Measurements from ENCODE around the gene SWSAP1. TPM values are rescaled to one million over a fixed set of nuclear protein-coding genes. Genes with fewer than 3 reads are reported as not detected.

SWSAP1 gene
- total RNA-seq, 4 donors from 2014 or later = 0.66 to 1.7 (median 1.5) TPM

- peak overlapping the region in 1 of 4 donors; percentile 27 for H3K27ac ChIP-seq (replicated peaks in 1 of 4)
- H3K9me3 ChIP-seq = no peaks in the 10 kb centered on the region
- peak overlapping the region; percentile 42 to 59 (median 49) for H3K4me3 ChIP-seq
- no peaks in the 10 kb centered on the region for H3K36me3 ChIP-seq
- TF ChIP-seq EP300 (IDR thresholded peaks at IDR 0.05) (no peak), POLR2AphosphoS5 (IDR thresholded peaks at IDR 0.05) (no peak), POLR2A (IDR thresholded peaks at IDR 0.05; ENCODE audit: low read depth) (no peak)
- TF ChIP-seq, protein P1, sequence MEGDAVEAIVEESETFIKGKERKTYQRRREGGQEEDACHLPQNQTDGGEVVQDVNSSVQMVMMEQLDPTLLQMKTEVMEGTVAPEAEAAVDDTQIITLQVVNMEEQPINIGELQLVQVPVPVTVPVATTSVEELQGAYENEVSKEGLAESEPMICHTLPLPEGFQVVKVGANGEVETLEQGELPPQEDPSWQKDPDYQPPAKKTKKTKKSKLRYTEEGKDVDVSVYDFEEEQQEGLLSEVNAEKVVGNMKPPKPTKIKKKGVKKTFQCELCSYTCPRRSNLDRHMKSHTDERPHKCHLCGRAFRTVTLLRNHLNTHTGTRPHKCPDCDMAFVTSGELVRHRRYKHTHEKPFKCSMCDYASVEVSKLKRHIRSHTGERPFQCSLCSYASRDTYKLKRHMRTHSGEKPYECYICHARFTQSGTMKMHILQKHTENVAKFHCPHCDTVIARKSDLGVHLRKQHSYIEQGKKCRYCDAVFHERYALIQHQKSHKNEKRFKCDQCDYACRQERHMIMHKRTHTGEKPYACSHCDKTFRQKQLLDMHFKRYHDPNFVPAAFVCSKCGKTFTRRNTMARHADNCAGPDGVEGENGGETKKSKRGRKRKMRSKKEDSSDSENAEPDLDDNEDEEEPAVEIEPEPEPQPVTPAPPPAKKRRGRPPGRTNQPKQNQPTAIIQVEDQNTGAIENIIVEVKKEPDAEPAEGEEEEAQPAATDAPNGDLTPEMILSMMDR (IDR thresholded peaks at IDR 0.05) = no peak
- DNase-seq (ENCODE audit: extremely low spot score) = no peak
- 10% methylated on average over 16 of the region's 16 CpGs for WGBS
- peaks cover 0 to 77% (median 46%) of the 10 kb centered on the region in 4 donors for H3K27me3 ChIP-seq
- H3K4me1 ChIP-seq = peaks cover 38 to 49% (median 47%) of the 10 kb centered on the region in 4 donors
- intact Hi-C loops (cut with DNase I) = no loop called here
These were observed 43.7 kb downstream of the SWSAP1 start for GRCh38 chr19:11418094-11418548.

DNA sequence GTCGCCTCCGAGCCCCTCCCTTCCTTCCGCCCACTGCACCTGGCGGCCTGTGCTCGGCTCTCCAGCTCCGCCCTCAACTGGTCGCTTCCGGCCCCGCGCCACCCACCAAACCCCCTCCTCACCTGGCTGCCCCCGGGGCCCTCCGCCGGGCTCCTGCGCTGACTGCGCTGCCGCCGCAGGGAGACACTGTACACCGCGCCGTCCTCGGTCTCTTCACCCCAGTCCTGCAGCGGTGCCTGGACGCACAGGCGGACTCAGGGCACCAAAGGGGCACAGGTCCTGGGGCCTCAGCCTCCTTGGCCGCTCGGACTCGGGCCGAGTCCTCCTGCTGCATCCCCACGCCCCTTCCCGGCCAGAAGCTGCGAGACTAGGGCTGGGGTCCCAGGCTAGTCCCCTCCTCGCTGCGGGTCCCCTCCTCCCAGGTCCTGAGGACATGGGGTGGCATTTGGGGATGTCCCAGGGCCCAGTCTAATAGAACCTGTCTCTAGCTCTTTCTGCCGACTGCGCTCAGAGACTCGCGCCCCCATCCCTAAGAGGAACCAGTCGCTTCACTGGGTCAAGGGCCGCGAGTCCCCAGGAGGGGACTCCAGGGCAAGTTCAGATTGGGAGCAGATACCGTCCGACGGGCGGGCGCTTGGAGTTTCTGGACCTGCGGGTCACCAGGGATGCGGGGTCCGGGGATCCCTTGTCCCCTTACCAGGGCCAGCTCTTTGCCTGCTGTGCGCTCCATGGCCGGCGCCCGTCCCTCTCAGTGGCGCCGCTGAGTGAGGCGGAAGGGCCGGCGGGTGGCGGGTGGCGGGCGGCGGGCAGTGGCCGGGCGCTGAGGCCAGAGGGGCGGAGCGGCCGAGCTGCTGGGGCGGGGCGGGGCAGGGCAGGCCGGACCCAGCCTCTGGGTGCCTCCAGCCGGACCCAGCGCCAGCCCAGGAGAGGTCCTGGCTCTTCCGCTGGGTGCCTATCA lies 44.4 kb downstream of the SWSAP1 start, which contains the start of gene RGL3:
Gene RGL3, minus strand, starts transcription at position 766 of the 958 bp plus-strand sequence. Its CDS starts 36 bp downstream, at position 730.
- peaks cover 38 to 56% (median 49%) of the 10 kb centered on the region in 4 donors for H3K4me1 ChIP-seq
- no peaks in the 10 kb centered on the region for H3K9me3 ChIP-seq
- DNase-seq (ENCODE audit: extremely low spot score) = no peak
- peak within 1 kb of the TSS in 2 of 4 donors; percentile 27 to 31 for H3K27ac ChIP-seq (replicated peaks in 1 of 4)
- peak within 1 kb of the TSS; percentile 42 to 59 (median 49) for H3K4me3 ChIP-seq
- intact Hi-C loops (cut with DNase I) = no loop called here
- H3K27me3 ChIP-seq = peaks cover 0 to 84% (median 51%) of the 10 kb centered on the region in 4 donors
- no peaks in the 10 kb centered on the region for H3K36me3 ChIP-seq
- WGBS = 4% methylated on average over 15 of the region's 72 CpGs
- TF ChIP-seq POLR2AphosphoS5 (IDR thresholded peaks at IDR 0.05) (no peak), EP300 (IDR thresholded peaks at IDR 0.05) (no peak), POLR2A (IDR thresholded peaks at IDR 0.05; ENCODE audit: low read depth) (no peak)
- TF ChIP-seq, protein P1 (IDR thresholded peaks at IDR 0.05) = no peak

DNA sequence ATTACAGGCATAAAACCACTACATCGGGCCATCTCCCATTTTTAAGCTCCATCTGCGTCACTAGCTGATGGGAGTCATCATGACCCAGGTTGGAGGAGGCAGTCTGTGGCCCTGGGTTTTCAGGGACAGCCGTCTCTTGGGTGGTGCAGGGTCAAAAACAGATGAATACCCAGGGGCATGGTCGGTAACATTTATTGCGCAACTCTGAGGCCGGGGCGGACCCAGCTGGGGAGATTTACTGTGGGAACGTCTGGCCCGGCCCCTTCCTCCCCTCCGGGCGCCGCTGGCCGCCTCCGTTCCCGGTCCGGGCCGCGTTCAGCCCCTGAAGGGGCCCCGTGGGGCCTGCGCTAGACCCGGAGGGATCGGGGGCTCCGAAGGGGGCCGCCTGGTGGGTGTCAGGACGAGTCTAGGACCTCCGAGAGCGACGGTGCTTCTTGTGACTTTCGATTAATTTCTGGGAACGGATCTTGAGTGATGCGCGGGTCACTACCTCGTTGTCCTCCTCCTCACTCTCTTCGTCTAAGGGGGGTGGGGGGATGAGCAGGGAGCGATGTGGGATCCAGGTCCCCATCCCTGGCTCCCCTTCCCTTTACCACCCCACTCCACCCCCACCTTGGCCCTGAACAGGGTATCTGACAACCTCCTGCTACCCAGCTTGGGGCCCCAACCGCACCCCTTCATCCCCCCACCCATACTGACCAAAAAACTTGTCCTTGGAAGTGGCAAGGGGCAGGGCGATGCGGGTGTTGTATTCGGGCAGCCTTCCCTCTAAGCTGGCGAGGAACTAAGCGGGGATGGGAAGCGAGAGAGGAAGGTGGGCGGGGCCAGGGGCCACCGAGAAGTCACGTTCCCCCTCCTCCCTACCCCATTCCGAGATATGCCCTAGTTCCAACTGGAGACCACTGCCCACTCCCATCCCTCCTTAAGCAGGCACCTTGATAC lies 46.2 kb downstream of the SWSAP1 start:
- intact Hi-C loops (cut with DNase I) = no loop called here
- H3K4me3 ChIP-seq = peak overlapping the region; percentile 42 to 57 (median 42)
- H3K27ac ChIP-seq (replicated peaks in 1 of 4) = peak overlapping the region in 3 of 4 donors; percentile 30 to 51 (median 48)
- peaks cover 38 to 56% (median 49%) of the 10 kb centered on the region in 4 donors for H3K4me1 ChIP-seq
- H3K36me3 ChIP-seq = no peaks in the 10 kb centered on the region
- H3K9me3 ChIP-seq = no peaks in the 10 kb centered on the region
- WGBS = 12% methylated on average over 40 of the region's 46 CpGs
- peaks cover 0 to 84% (median 54%) of the 10 kb centered on the region in 4 donors for H3K27me3 ChIP-seq
- DNase-seq (ENCODE audit: extremely low spot score) = no peak
- no peak for TF ChIP-seq EP300 (IDR thresholded peaks at IDR 0.05)
- peak in 1 of 2 donors; percentile 18 for TF ChIP-seq POLR2AphosphoS5 (IDR thresholded peaks at IDR 0.05)

GRCh38 chr19:11421371-11422098 lies 47.1 kb downstream of the SWSAP1 start:
- no peak for DNase-seq (ENCODE audit: extremely low spot score)
- Histone ChIP-seq H3K36me3 (no peaks in the 10 kb centered on the region), H3K27ac (replicated peaks in 1 of 4) (no peak overlapping the region), H3K27me3 (peaks cover 0 to 77% (median 54%) of the 10 kb centered on the region in 4 donors), H3K4me1 (peaks cover 38 to 56% (median 49%) of the 10 kb centered on the region in 4 donors), H3K9me3 (no peaks in the 10 kb centered on the region), H3K4me3 (peak overlapping the region; percentile 42 to 57 (median 42))
- WGBS = 25% methylated on average over 32 of the region's 36 CpGs
- TF ChIP-seq, protein P1 (IDR thresholded peaks at IDR 0.05) = no peak
- TF ChIP-seq EP300 (IDR thresholded peaks at IDR 0.05) (no peak), POLR2A (IDR thresholded peaks at IDR 0.05; ENCODE audit: low read depth) (no peak), POLR2AphosphoS5 (IDR thresholded peaks at IDR 0.05) (no peak)
- intact Hi-C loops (cut with DNase I) = no loop called here

Measured in esophagus muscularis mucosa (tissue), 4 donors.